Measurements from ENCODE around the gene COLEC12.
"Not testable (repeated sequence)": the region's sequence is repeated elsewhere in the genome, so short reads cannot be mapped to it uniquely, and the experiment has no call there.

The COLEC12 gene

DNA sequence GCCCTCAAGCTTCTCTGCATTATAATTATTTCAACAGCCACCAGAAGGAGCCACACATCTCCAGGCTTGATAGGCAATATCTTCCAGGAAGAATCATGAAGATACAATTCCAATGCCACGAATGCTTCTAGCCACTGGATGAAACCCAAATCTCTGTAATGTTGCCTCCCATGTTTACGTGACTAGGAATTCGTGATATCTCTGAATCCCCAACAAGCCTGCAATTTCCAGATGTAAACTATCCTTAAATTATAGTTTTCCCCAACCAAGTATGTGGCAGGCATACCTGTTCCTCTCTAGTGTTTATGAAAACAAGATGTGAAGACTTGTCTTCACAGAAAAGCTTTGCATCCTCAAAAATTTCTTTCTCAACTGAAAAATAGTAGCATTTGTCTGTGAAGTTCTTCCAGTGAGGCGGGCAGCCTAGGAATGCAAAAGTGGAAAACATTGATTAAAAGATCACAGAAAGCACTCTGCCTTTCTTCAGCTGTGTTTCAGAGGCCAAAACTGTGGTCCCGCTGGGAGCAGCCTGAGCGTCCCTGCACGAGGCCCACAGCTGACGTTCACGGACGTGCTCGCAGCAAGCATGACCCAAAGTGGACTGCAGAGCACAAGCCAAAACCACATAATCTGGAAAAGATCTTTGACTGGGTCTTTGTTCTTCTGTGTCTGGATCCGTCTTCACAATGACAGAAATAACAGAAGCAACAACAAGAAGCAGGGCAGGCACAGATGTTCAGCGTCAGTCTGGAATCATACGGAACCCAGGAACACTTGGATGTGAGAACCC lies 167.6 kb downstream of the COLEC12 start:
- in situ Hi-C loops (cut with HindIII; ENCODE audit: low sequenced_read_pairs), result no loop called here

DNA sequence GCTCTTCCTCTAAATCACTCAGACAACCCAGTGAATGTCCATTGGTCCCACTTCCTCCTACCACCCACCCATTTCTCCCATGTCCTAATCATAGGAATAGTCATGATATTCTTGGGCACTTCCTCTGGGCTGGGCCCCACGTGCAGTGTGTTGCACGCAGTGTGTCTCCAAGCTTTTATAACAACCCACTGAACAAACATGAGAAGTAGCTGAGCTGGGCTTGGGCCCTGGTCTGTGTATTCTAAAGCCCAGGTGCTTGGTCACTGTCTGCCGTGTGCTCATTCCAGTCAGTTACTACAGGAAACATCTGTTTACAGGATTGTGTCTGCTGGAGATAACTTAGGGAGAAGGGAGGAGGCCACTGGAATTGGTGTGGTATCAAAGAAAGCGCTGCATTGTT lies 168.5 kb downstream of the COLEC12 start:
- in situ Hi-C loops (cut with HindIII; ENCODE audit: low sequenced_read_pairs), result no loop called here

DNA sequence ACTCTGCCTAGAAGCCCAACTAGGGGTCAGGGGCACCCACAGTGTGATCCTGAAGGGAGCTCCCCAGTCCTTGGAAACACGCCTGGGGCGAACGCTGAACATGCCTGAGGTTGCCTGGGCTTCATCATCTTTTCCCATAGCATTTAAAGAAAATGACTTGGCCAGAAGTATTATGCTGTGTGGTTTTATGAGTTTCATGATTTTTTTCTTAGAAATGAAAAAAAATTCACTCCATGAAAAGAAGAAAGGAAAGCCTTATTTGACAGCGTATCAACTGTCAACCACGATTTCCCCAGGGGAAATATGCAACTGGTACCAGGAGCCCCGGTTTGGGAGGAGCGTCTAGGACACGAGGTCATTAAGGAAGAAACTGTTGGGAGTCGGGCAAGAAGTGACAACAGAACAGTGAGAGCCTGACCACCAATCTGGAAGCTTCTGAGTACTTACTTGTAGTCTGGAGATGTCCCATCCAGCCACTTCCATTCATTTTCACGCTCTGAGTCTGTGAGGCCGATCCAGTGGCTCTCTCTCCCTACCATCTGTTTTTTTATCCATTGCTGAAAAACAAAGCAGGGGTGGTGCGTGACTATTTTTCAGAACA lies 169.2 kb downstream of the COLEC12 start:
- in situ Hi-C loops (cut with HindIII; ENCODE audit: low sequenced_read_pairs), result no loop called here

DNA sequence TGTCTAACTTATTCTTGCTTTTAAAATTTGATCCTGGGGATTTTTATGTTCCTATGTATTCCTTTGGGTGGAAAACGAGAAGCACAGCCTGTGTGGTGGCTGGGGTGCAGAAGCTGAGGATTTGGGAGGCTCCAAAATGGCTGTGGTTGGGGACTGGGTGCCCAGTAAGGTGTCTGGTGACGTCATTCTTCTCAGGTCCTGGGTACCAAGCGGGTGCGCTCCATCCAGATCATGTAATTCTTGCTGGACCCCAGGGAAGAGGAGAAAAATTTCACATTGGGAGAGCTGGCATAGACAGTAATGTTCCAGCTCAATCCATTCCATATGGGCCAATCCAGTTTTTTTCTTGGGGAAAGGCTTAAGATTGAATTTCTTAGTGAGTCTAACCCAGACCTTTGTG lies 171.6 kb downstream of the COLEC12 start:
- in situ Hi-C loops (cut with HindIII; ENCODE audit: low sequenced_read_pairs), result no loop called here

DNA sequence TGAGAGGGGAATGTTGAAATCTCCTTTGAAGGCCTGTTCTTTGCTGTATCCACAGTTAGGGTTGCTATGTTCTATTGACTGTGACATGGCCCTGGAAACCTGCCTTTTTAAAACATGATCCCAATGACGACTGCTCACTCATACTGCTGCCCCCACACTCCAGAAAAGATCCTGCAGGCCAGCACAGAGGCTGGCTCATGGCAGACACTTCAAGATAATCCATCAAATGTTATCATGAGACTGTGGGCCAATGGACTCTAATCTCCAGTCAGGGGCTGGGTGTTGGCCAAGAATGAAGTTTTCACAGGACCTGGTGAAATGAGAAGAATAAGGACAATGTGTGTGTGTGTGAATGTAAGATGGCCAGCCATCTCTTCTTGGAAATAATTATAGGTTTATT lies 173.7 kb downstream of the COLEC12 start:
- in situ Hi-C loops (cut with HindIII; ENCODE audit: low sequenced_read_pairs), result no loop called here

DNA sequence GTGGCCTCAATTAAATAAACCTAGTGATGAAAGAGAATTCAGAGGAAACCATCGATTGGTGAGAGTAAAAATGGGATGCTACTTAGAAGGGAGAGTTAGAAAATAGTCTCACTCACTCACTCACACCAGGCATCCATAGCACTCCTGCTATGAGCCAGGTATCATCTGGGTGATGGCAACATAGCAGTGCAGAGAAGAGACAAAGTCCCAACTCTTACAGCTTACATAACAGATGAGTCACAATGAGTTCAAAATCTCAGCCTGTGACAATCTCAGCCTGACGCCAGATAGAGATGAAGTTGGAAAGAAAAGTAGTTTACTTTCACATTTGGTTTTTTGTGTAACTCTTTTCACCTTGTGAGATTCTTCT lies 177.3 kb downstream of the COLEC12 start:
- in situ Hi-C loops (cut with HindIII; ENCODE audit: low sequenced_read_pairs), result no loop called here

DNA sequence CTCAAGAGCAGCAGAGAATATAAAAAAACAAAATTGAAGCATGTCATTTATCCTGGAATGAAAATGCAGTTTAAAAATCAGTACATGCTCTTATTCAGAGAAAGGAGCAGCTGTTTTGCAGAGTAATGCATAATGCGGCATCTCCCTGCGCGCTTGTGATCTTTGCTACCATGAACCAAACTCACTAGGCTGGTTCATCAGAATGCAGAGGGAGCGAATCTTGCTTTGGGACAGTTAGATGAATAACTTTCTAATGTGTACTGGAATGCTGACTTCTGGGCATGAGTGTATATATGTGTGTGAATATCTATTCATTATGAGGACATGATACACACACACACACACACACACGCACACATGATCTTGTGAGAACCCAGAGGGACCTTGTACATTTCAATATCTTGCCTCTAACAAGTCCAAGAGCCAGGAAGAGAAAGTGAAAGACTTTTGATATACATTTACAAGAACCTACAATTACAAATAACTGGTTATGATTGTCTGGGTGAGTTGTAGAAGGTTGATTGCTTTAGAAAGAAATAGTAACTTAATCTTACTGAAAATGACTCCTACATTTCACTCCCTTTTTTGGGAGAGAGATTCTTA lies 178.5 kb downstream of the COLEC12 start:
- in situ Hi-C loops (cut with HindIII; ENCODE audit: low sequenced_read_pairs), result no loop called here

DNA sequence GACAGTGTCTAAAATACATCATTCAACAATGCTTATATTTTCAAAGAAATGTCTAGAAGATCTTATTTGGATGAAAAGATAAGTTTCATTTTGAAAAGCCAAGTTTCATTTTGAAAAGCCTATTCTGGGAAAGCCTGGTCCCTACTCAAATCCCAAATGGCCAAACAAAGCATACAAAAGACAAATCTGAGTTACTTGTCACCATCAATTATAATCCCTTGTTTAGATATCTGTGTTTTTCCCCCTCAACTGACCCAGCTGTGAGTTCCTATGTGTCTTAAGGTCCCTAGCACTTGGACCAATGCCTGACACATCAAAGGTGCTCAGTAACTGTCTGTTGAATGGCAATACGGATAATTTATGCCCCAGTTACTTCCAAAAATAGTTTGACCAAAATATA lies 180.3 kb downstream of the COLEC12 start:
- in situ Hi-C loops (cut with HindIII; ENCODE audit: low sequenced_read_pairs), result no loop called here

DNA sequence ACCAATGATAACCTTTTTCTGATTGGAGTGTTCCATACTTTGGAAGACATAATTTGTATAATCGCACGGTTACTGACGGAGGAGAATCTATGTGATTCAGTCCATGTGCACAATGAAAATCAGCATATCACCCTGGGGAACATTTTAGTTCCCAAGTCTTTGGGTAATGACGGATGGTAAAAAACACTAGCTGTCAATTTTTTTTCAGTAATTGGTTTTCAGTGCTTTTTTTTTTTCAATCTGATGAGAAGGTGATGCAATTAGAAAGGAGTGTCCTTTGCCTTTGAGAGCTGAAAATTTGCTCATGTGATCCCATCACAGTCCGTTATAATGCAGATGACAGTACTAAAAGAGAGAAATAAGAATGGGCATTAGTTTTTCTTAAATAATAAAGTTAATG lies 180.8 kb downstream of the COLEC12 start:
- in situ Hi-C loops (cut with HindIII; ENCODE audit: low sequenced_read_pairs), result no loop called here

DNA sequence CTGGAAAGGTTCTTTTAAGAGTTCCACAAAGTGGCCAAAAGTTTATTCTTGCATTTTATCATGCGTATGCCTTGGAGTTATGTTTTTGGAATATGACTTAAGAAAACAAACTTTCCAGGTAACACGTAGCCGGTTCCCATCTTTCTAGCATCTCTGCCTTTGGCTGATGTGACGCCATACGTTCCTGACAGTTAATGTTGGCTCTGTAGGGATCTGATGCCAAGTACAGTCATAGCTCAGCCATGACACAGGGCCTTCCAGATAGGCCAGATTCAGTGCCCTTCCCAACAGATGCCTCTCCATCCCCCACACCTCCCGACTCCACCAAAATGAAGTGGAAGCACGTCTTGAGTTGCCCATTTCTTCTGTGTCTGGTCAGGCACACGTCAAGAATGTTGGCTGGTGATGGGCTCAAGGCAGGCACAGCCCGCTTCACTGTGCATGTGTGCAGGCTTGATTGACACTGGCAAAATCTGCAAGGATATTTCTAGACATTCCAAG lies 181.7 kb downstream of the COLEC12 start:
- in situ Hi-C loops (cut with HindIII; ENCODE audit: low sequenced_read_pairs), result no loop called here

DNA sequence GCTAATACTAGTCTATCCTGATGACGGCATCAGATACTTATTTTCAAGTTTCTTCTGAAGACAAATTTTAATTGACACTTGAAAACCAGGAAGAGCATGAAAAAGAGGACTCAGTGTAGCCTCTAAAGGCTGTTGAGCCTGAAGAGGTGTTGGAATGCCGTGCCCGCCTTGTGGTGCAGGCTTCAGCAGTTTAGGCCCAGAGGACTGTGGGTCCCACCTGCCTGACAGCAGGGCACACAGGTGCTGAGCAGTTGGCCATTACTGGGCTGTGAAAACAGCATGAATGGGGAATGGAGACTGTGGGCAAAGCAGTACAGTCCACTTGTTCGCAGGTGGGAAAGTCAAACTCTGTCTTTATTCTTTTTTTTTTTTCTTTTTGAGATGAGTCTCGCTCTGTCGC lies 182.9 kb downstream of the COLEC12 start:
- in situ Hi-C loops (cut with HindIII; ENCODE audit: low sequenced_read_pairs), result no loop called here

DNA sequence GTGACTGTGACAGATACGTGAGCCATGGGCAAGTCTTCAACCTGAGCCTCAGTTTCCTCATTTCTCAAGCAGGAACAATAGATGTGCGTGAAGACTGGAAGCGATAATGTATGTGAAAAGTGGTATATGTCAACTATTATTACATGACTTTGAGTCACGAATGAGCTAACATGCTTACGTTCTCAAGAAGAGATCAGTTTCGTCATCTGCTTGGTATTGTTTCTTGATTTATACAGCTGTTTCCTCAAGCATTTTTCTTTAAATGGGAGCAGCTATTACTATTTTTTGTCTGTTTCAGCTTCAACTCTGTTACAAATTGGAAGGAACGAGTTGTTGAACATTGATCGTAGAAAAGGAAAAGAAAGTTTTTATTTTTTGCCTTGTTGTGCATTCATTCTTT lies 184.1 kb downstream of the COLEC12 start:
- in situ Hi-C loops (cut with HindIII; ENCODE audit: low sequenced_read_pairs), result no loop called here

DNA sequence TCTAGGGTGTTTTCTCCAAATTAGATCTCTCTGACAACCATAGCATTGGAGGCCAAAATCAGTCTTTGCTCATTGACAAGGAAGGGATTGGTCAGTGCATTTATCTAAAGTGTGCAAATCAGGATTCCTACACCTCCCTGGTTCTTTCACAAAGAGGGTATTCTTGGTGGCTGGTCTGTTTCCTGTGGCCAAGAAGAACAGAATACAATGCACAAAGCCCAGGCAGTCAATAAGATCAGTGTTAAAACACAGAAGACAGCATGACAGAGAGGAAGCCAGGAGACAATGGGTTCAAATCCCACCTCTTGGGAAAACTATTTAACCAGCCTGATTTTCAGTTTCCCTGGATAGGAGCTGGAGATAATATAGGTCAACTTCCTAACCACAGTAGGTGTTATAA lies 186.6 kb downstream of the COLEC12 start:
- in situ Hi-C loops (cut with HindIII; ENCODE audit: low sequenced_read_pairs), result no loop called here

DNA sequence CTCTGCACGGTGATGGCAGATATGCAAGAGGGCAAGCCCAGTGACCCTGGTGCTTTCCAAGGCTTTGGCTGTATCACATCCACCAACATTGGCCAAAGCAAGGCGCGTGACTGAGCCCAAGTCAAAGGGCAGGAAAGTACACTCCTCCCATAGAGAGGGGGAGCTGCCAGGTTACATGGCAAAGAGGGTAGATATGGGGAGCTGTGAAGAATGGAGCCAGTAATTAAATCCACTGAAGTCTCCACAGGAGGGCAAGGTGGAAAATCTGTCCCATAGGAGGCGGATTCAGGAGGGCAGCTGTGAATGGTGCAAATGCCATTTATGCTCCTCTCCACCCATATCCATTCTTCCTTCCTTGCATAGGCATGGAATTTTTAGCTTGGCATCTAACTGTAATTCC lies 188.1 kb downstream of the COLEC12 start:
- in situ Hi-C loops (cut with HindIII; ENCODE audit: low sequenced_read_pairs), result no loop called here

DNA sequence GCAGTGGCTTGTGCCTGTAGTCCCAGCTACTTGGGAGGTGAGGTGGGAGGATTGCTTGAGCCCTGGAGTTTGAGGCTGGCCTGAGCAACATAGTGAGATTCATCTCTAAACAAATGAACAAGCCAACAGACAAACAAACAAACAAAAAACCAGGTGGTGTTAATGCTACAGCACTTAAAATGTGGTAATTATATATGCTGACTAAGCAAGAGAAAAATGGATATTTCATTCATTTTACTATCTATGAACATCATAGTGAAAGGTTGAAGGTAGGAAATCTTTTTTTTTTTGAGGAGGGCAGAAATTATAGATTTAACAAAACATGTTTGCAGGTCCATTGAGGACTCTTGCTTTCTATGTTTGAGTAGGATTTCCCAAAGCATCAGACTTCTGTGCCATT lies 190.5 kb downstream of the COLEC12 start:
- in situ Hi-C loops (cut with HindIII; ENCODE audit: low sequenced_read_pairs), result no loop called here

DNA sequence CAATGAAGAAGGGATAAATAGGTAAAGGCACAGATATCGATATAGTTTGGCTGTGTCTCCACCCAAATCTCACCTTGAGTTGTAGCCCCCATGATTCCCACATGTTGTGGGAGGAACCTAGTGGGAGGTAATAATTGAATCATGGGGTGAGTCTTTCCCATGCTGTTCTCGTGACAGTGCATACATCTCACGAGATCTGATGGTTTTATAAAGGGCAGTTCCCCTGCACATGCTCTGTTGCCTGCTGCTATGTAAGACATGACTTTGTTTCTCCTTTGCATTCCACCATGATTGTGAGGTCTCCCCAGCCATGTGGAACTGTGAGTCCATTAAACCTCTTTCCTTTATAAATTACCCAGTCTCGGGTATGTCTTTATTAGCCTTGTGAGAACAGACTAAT lies 192.4 kb downstream of the COLEC12 start:
- in situ Hi-C loops (cut with HindIII; ENCODE audit: low sequenced_read_pairs), result not testable (repeated sequence)

DNA sequence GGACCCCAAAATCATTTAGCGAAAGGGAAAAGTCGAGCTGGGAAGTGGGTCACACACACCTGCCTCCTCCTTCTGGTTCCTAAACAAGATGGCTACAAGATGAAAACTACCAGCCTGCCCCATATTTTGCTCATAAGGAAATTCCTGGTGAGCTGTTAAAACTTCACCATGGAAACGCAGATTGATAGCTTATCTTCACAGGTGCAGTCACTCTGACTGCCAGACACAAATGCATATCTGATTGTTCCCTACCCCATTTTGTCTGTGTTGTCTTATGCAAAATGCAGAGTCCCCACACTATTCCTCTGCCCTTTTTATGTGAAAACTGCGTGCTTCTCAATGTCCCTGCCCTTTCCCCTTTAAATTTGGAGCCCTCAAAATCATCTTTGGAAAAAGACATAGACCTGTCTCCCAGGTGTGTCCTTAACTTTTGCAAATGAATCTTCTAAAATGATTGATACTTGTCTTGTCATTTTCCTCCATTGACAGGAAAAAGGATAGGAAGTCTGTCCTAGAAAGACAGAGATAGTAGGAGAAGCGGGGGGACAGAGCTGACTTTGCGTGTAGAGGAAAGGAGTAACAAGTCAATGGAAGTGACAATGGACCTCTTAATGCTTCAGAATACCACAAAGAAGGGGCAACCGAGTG lies 193.8 kb downstream of the COLEC12 start:
- in situ Hi-C loops (cut with HindIII; ENCODE audit: low sequenced_read_pairs), result no loop called here

DNA sequence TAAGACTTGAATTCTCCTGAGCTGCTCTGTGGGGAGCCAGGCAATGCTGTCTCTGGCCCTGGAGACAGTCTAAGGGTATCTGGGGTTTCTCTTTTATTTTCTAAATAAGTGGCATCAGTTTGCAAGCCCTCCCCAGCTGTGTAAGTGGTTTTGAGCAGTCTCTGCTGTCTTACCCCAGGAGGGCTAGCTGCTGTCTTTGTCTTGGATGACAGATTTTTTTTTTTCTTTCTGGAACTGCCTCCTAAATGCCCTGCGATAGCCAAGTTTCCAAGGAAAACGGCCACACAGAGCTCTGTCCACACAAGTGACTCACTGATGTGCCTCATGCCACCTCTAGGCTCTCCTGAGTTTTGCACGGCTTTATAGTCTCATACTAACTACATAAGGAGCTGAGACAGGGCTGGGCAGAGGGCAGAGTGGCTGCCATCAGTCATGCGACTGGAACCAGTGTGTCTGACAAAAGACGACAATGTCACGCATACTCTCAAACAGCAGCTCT lies 195.4 kb downstream of the COLEC12 start:
- in situ Hi-C loops (cut with HindIII; ENCODE audit: low sequenced_read_pairs), result no loop called here

DNA sequence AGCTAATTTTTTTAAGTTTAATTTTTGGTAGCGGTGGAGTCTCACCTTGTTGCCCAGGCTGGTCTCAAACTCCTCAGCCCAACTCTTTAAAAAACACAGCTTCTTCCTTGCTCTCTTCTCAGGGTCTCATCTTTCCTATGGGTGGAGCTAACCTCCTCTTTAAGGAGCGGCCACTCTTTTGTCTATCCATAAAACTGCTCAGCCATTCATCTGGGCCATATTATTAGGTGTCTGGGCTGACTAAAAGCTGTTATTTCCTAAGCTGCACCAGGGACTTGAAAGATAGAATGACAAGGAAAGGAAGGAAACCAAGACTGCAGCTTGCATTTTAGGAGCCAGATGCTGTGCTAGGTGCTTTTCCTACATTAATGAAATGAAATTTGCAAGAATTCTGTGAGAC lies 196.9 kb downstream of the COLEC12 start:
- in situ Hi-C loops (cut with HindIII; ENCODE audit: low sequenced_read_pairs), result no loop called here

DNA sequence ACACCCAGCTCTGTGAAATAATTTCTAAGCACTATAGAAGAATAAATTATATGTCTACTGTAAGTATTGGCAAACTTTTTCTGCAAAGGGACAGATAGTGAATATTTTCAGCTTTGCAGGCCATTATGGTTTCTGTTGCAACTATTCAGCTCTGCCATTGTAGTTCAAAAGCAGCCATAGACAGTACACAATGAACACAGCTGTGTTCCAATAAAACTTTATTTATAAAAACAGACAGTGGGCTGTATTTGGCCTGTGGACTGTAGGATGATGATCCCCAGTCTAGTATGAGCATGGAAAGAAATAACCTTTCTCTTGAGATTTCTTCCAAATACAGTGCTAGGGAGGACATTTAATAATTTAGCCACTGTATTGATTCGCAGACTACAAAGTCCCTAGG lies 197.5 kb downstream of the COLEC12 start:
- in situ Hi-C loops (cut with HindIII; ENCODE audit: low sequenced_read_pairs), result no loop called here

DNA sequence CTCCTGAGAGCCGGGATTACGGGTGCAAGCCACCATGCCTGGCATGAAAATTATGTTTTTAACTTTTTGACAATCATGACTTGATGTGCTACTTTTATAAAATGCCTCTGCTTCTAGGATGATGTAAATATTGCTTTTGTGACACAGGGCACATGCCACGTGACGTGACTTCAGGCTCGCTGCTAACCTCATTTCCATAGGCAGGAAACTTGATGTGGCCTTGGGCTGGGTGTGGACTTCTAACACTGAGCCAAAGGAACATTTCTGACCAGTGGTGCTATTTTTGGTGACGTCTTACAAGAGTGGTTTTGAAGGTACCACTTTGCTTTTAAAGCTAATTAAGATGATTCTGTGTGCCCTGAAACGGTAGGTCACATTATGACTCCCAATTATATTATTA lies 198.4 kb downstream of the COLEC12 start:
- in situ Hi-C loops (cut with HindIII; ENCODE audit: low sequenced_read_pairs), result no loop called here

DNA sequence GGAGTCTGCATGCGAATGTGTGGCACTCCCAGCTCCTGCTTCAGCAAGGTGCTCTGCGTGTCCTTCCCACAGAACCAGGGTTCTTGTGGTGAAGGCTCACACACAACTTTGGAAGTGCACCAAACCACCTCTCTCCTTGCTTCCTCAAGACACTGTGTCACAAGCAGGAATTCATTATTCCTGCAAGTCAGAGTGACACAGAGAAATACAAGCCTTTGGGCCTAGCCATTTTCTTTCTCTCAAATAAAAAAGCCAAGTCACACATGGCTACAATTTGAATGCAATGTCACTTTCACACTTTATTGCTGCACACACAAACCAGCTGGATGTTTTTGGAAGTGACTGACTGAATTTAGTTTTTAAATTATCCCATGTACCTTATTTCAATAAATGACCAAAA lies 202.6 kb downstream of the COLEC12 start:
- in situ Hi-C loops (cut with HindIII; ENCODE audit: low sequenced_read_pairs), result no loop called here
